Measurements from ENCODE around the gene CAMK1D.

CAMK1D gene

GRCh38 chr10:12638103-12638502 lies 288.8 kb downstream of the CAMK1D start:
- no peak for DNase-seq

DNA sequence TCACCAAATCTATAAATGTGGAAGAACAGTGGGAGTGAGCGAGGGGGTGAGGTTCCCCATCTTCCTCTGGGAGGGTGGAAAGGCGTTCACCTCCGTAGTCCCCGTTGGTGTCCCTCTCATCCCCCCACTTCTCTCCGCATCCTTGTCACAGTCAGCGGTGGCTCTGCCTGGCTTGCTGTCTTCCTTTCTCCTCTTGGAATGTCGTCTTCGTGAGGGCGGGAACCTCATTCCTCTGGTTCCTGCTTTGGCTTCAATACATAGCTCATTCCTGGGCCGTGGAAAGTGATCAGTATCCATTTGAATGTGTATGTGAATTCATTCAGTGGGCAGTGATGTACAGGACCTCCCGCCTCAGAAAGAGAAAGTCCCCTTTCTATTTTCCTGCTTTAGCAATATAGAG lies 289.4 kb downstream of the CAMK1D start:
- no peak for DNase-seq

DNA sequence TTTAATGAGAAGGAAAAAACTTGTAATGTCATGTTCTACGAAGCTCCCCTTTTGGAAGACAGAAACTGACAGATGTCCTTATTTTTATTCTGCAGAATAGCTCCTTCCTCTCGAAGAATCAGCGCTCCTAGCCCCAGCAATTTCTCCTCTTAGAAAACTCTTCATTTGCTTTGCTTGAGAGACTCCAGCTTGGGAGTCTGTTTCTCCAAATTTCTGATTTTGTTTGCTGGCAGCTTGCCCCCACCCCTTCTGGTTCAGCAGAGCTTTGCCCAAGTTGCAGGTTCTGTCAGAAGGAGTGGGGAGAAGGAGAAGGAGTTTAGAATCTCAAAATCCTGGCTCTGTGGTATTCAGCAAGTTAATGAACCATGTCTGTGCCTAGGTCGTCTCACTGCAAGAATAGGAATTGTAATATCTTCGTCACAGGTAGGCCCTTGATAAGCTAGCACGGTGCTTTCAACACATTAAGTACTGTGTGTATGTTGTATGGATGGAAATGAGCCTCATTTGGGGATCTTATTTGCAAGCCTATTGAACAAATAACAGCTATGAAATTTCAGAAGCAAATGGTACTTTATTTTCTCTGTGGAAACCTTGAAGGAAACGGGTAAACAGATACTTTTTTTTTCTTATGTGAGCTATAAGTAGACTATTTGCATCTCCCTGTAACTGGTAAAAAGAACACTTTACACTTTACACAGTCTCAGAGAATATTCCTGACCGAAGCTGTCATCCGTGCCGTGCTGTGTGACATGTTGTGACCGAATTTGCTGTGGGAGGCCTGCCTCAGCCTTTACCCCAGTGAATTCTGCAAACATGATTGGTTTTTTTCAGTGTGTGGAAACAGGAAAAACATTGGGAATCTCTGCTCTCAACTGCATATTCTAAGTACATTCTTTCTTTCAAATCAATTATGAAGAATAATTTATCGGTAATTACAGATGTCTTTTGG lies 290.9 kb downstream of the CAMK1D start:
- no peak for DNase-seq

DNA sequence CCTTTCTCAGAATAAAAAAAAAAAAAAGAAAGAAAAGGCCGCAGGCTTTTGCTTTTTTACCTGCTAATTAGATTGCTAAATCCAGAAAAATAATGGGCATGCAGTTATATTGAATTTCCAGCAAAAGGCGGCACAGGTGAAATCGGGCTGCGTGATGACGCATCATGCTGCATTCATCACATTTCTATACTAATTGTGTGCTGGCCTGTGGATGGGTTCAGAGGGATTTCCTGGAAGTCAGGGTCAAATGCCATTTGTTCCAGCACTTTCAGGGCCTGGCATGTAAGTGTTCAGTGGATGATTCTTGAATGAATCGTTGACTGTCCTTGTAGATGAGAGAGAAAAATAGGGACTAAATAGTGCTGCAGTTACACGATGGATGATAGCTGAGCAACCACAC lies 292.7 kb downstream of the CAMK1D start:
- no peak for DNase-seq

- DNase-seq = no peak
Observed at GRCh38 chr10:12643279-12643678, 293.9 kb downstream of the CAMK1D start.

DNA sequence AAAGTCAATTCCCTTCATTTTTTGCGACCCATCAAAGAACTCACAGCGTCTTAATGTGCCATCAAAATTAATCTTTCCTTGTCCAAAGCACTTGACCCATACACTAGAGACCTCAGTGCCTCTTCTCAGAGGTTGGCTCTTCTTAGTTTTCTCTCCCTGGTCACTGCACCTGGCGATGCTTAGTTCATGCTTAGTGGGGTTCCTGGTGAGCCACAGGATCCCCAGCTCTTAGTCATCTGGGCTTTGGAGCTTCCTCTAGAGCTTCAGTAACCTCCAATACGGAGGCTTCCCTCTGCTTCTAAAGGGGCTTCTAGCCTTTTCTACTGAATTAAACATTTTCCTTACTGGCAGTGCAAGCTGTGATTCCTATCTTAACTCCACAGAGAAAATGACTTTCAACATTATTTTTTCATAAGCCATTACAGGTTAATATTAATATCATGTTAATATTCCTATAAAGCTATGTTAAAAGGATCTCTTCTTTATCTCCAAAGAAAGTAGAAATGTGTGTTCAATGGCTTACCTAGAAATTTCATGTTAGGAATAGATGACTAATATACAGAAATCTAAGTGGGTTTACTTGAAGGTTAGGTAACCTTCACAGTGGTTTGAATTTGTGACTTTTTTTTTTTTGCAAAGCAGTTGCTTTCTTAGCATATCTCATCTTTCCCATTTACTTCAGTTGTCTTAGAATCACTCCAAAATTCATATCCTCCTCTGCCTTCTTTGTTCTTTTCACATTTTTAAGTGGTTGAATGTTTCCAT lies 295.2 kb downstream of the CAMK1D start:
- no peak for DNase-seq

DNA sequence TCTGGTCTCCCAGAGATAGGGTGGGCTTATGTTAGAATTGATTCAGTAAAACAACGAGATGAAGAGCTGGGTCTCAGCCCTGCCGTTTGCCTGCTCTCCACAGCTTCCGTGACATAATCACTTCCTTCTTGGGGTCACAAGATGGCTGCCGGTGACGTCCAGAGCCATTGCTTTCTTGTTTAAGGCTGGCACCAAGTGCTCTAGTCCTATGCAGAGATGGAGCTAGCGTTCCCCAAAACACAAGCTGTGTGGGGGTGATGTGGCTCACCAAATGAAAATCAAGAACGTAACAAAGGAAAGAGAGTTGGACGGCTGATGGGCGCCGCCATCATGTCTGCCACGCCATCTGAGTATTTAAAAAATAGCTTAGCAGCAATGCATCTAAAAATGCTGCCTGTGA lies 296.1 kb downstream of the CAMK1D start:
- DNase-seq = no peak

DNA sequence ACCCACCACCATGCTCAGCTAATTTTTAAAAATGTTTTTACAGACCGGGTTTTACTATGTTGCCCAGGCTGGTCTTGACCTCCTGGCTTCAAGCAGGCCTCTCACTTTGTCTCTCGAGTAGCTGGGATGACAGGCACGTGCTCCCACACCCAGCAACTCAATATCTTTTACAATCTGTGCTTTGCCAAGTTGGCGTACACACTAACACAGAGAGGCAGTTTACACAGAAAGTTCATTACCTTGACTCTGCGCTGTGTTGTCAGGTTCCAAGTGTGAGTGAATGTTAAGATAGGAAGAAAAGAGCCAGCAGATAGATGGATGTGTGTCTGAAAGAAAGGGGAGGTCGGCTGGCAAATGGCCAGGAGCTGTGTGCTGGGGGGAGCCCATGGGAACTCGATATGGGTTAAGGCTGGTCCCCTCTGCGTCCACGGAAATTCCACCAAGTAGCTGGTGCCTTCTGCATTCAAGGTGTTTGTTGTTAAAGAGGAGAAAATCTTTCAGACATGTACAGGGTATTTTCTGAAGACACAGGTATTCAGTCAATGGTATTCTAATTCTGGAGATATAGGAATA lies 299.8 kb downstream of the CAMK1D start:
- no peak for DNase-seq

- no peak for DNase-seq
Observed at GRCh38 chr10:12650122-12650521, 300.8 kb downstream of the CAMK1D start.

DNA sequence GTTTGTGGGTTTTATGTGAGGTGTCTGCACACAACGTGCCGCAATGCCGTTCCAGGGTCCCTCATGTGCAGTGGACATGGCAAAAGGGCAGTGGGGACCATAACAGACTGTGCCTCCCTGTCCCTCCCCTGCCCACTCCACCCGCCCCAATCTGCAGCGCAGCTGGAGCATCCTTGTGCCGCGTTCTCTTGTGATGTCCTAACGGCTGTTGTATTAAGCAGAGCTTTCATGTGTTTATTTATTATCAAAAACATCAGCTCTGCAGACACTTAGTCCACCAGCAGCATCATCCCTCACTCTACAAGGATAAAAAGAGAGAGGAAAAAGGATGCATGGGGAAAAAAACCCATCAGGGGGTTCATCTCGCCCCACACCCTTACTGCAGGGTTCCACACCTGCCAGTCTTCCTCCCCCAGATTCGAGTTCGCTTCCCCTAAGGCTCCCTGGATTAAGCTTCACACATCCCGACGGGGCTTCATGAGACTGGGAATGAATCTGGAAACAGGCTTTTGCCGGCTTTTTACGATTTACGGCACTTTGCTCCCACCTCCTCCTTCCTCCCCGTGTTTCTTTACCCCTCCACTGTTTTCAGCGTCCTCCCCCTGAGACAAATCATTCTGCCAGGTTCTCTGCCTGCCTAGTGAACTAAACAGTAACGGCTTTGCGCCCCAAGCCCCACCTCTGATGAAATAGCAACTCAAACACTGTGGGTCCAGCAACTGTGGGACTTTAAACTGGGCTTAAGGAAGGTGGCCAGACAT lies 301.4 kb downstream of the CAMK1D start:
- DNase-seq = no peak

DNA sequence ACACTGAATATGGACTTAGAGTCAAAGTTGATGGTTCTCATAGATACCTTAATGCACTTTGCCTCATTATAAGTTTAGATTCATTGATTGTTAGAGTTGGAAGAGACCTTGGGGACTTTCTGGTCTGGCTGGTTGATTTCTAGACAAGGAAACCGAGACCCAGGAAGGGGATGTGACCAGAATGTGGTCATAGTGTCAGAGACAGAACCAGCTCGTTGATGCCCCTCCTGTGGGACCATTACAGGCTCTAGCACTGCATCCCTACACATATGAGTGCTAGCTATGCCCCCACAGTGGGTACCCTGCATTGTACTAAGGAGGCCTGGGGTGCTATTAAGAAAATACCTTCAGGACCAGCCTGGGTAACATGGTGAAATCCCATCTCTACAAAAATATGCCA lies 306.6 kb downstream of the CAMK1D start:
- DNase-seq = no peak

DNA sequence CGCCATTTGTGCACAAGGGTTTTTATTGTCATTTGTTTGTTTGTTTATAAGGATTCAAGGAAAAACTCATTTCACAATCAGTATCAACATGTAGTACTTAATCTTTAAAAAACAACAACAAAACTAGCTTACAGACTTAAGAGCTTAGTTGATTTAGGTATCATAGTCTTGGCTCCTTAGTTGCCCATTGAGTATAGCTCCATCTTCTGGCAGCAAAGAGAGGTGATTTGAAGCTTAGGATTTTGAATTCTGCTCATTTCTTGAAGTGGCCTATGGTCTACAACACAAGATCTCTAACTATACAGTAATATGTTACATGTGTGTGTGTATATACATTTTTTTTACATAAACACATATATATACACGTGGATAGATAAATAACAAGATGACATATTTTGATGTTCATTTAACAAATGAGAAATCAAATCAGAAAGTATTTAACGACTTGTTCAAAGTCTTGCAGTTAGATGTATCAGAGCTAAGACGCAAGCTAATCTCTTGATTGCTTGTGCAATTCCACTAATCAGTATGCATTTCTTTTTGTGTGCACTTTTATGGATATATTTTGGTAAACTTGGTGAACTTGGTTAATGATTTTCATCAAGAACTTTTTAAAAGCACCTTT lies 307.3 kb downstream of the CAMK1D start:
- DNase-seq = peak; percentile 37

DNA sequence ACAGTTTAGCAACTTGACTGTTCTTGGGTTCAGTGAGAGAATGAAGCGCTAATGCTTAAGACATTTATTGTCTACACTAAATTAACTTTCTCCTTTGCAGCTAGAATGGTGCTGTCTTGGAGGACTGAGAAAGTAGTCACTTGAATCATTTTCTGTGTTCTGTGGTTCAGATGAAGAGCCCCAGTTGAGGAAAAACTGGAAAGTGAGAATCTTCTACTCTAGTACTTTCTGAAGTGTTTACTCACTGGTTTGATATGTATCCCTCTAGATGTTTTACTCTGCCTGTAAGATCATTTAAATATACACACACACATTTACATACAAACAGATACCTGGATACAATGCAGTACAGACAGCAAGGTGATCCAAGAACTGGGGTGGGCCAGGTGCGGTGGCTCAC lies 308.1 kb downstream of the CAMK1D start:
- no peak for DNase-seq

- no peak for DNase-seq
Observed at GRCh38 chr10:12658526-12658925, 309.2 kb downstream of the CAMK1D start.

DNA sequence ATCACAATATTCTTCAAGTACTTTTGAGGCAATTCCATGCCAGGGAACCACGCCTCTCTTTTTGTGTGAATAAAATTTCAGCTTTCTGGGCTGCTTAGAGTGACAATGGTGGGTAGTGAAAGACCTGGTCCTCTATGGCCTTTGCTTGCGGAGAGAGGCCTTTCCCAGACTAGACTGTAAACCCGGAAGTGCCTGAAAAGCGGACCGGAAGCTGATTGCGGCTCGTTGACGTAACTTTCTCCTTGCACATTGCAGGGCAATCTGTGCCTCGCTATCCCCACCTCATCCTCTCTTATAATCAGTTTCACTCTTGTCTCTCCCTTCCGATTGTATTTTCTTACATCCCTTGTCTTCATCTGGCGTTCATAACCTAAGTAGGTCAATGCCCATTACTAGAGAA lies 310.4 kb downstream of the CAMK1D start:
- DNase-seq = no peak

DNA sequence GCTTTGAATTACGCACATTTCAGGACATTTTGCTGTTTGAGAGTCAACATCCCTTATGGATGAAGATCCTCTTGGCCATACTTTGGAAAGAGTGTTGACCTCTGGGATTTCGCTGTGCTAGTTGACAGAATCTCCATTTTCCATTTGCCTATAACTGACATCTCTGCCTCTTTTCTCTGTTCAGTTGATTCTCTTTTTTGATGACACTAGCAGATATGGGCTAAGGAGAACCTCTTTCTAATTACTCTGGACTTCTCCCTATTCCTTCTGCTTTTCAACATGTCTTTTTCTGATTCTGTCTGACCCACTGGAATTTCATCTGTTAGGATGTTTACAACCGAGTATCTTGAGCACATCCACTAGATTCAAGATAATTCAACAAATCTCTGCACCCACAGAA lies 311.5 kb downstream of the CAMK1D start:
- no peak for DNase-seq

- DNase-seq = no peak
Observed at GRCh38 chr10:12661671-12662070, 312.3 kb downstream of the CAMK1D start.

DNA sequence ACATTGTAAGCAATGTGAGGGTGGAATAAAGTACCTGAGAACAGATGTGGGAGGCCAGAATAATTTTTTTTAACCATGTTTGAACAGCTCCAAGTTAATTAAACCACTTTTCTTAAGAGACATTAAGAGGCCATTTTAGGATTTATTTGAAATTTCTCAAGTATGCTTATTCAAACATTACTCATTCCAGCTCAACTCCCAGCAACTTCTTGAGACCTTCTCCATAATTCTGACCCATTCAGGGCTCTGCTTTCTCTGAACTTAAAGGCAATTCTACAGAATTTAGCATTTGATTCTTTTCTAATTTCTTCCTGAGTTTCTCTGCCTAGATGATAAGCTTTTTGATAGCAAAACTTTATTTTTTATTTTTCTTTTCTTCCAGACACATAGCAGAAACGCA lies 314.5 kb downstream of the CAMK1D start:
- no peak for DNase-seq

DNA sequence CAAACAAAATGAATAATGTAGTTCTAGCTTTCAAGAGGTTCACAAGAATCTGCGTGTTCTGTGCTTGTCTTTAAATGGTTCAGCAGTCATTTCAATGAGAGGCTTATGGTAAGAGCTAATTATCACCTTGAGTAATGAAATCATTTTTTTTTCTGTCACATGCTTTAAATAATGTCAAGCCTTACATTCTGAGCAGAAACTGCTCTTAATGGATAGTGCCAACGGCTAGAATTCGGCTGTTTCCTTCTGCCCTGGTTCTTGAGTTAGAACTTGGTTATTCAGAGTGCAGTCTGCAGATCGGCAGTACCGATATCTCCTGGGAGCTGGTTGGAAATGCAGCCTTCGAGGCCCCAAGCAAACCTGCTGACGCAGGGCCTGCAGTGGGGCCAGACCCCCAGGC lies 316.2 kb downstream of the CAMK1D start:
- no peak for DNase-seq

DNA sequence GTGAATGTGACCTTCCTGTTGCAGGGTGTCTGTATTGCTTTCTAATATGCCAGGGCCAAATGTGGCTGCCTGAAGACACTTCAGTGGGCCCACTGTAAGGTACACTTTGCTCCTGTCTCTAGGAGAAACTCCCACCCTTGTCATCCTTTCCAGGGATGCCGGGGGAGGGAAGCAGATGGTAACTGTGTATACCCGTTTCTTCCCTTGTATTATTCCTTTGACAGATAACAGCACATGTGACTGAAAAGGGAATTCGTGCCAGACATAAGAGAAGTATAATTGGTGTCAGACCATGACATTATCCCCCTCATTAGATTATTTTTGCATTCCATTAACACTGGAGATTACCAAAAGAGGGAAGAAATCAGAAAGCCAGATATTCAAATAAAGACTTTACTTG lies 317.7 kb downstream of the CAMK1D start:
- DNase-seq = no peak

- no peak for DNase-seq
Observed at GRCh38 chr10:12668634-12669033, 319.3 kb downstream of the CAMK1D start.

DNA sequence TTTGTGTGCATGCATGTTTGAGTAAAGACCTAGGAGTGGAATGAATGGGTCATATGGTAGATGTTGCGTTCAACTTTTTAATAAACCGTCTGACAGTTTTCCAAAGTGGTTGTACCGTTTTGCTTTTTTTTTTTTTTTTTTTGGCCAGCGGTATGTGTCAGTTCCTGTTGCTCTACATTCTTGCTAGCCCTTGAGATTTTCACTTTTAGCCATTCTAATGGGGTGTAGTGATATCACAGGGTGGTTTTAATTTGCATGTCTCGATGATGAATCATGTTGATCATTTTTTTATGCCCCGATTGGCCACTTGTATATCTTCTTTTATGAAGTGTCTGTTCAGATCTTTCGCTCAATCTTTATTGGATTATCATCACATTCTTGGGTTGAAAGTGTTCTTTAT lies 320.7 kb downstream of the CAMK1D start:
- DNase-seq = no peak

GRCh38 chr10:12675186-12675585 lies 325.8 kb downstream of the CAMK1D start:
- no peak for DNase-seq
